ENCODE results near the gene DMKN. TPM values are rescaled to one million over a fixed set of nuclear protein-coding genes. Genes with fewer than 3 reads are reported as not detected.

The DMKN gene
- total and polyA plus RNA-seq, 2 donors (not counting 3 experiments of a cell fraction or from before 2014, with no cell fraction given) = not detected

- H3K27ac ChIP-seq (ENCODE audit: insufficient read depth, low read depth, low read length) = no peak overlapping the region
- H3K9me1 ChIP-seq (replicated peaks; ENCODE audit: control insufficient read depth, extremely low read depth, insufficient read depth, low read length) = no peaks in the 10 kb centered on the region
- FAIRE-seq = no peak
- DNase-seq (ENCODE audit: low read depth, low spot score) = no peak
- H3K79me2 ChIP-seq (ENCODE audit: control insufficient read depth, insufficient read depth, low read length) = no peaks in the 10 kb centered on the region
- no peak overlapping the region for H3K4me3 ChIP-seq (replicated peaks in 1 of 3; ENCODE audit: insufficient read depth in 1 of 3, low read depth in 1 of 3, low read length in 3 of 3)
- peaks cover 33 to 40% of the 10 kb centered on the region in 2 experiments for H3K27me3 ChIP-seq (ENCODE audit: control insufficient read depth in 2 of 2, insufficient read depth in 2 of 2, low read length in 2 of 2)
- no peaks in the 10 kb centered on the region for H3K4me1 ChIP-seq (ENCODE audit: control insufficient read depth, extremely low read depth, insufficient read depth, low read length)
- TF ChIP-seq, protein P1, sequence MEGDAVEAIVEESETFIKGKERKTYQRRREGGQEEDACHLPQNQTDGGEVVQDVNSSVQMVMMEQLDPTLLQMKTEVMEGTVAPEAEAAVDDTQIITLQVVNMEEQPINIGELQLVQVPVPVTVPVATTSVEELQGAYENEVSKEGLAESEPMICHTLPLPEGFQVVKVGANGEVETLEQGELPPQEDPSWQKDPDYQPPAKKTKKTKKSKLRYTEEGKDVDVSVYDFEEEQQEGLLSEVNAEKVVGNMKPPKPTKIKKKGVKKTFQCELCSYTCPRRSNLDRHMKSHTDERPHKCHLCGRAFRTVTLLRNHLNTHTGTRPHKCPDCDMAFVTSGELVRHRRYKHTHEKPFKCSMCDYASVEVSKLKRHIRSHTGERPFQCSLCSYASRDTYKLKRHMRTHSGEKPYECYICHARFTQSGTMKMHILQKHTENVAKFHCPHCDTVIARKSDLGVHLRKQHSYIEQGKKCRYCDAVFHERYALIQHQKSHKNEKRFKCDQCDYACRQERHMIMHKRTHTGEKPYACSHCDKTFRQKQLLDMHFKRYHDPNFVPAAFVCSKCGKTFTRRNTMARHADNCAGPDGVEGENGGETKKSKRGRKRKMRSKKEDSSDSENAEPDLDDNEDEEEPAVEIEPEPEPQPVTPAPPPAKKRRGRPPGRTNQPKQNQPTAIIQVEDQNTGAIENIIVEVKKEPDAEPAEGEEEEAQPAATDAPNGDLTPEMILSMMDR (IDR thresholded peaks at IDR 0.05; ENCODE audit: extremely low read depth in 1 of 2, insufficient read depth in 1 of 2, low read depth in 1 of 2, low read length in 2 of 2) = no peak
- TF ChIP-seq GATA2 (IDR thresholded peaks at IDR 0.05; ENCODE audit: insufficient read depth, insufficient read length, low read depth, low read length) = no peak
- TF ChIP-seq FOS (IDR thresholded peaks at IDR 0.05; ENCODE audit: borderline replicate concordance, insufficient read depth, low read length) = no peak
- no peak for TF ChIP-seq MYC (IDR thresholded peaks at IDR 0.05; ENCODE audit: low read depth, low read length)
- TF ChIP-seq JUN (IDR thresholded peaks at IDR 0.05; ENCODE audit: borderline replicate concordance, insufficient read depth, insufficient read length, low read depth) = no peak
- no peak for TF ChIP-seq POLR2AphosphoS5 (IDR thresholded peaks at IDR 0.05; ENCODE audit: insufficient read depth, low read depth, low read length)
- no peak for TF ChIP-seq POLR2A (IDR thresholded peaks at IDR 0.05; ENCODE audit: low read depth, low read length)
- TF ChIP-seq EZH2 (IDR thresholded peaks at IDR 0.05; ENCODE audit: borderline replicate concordance, low read depth, low read length, severe bottlenecking) = no peak
- no peak for TF ChIP-seq MAX (IDR thresholded peaks at IDR 0.05; ENCODE audit: insufficient read depth, insufficient read length)
- H4K20me1 ChIP-seq (replicated peaks; ENCODE audit: control insufficient read depth, extremely low read depth, insufficient read depth, low read length) = no peaks in the 10 kb centered on the region
- no peak overlapping the region for H3K4me2 ChIP-seq (ENCODE audit: insufficient read depth, low read length)
- no peak overlapping the region for H3K9ac ChIP-seq (replicated peaks; ENCODE audit: extremely low read depth, insufficient read depth, low read length)
- POLR2A ChIA-PET = no interaction called here
- H3K9me3 ChIP-seq (replicated peaks; ENCODE audit: control insufficient read depth, insufficient read depth, low read length) = no peaks in the 10 kb centered on the region
- H3K36me3 ChIP-seq (ENCODE audit: control insufficient read depth in 2 of 2, extremely low read depth in 1 of 2, insufficient read depth in 2 of 2, low read length in 2 of 2) = no peaks in the 10 kb centered on the region
- dilution Hi-C loops (cut with MboI; ENCODE audit: extremely low pct_ligation_motif_present, low sequenced_read_pairs) = no loop called here
- intact Hi-C loops (cut with micrococcal nuclease) = no loop called here
- no TSS peak for BruUV-seq (replicated peaks)
- CTCF ChIA-PET = interaction anchor here (1.1 to 4.0 kb wide), 8 partner anchors 10 to 179 kb away, joined by 3 to 28 read pairs (median 4); no protein-coding TSS in a partner anchor
- no peak overlapping the region for H2AFZ ChIP-seq (ENCODE audit: low read depth, low read length)
Measured at GRCh38 chr19:35511337-35511736, 2.1 kb downstream of the DMKN start.

All from endothelial cell of umbilical vein (primary cell).